ENCODE data around the gene NYAP1.
"Not testable (repeated sequence)": the region's sequence is repeated elsewhere in the genome, so short reads cannot be mapped to it uniquely, and the experiment has no call there.

The NYAP1 gene

DNA sequence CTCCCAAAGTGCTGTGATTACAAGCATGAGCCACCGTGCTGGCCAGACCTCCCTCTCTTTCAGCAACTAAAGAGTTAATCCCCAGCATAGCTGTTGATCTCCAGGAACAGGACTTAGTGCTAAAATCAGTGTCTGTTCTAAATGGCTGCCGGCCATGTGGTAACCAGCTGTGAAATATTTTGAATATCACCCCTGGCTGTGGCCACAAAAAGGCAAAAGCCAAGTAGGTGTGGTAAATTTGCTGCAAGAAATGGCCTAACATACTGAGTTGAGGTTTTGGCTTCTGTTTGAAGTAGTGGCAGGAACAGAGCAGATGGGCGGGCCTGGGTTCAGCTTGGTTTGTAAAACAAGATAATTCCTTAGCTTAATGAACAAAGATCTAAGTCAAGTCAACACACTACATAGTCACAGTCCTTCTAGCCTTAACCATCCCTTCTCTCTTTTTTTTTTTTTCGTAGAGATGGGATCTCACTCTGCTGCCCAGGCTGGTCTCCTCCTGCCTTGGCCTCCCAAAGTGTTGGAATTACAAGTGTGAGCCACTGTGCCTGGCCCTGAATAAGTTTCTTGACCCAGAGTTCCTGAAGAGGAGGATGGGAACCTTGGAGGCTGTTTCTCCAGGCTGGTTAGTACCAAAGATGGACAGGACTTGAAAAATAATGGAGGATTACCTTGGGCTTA lies 32.5 kb downstream of the NYAP1 start:
- DNase-seq = peak; percentile 30

DNA sequence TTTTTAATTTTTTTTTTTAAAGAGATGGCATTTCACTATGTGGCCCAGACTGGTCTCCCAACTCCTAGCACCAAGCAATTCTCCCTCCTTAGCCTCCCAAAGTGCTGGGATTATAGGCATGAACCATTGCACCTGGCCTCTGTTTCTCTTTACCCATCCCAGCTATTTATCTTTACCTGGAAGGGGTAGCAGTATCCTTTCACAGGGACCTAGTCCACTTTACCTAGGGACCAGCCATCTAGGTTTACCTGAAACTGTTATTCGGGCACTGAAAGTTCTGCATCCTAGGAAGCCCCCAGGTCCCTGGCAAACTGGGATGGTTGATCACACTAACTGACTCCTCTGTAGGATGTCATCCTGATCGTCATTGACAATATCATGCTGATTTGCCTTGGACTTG lies 33.6 kb downstream of the NYAP1 start:
- no peak for DNase-seq

DNA sequence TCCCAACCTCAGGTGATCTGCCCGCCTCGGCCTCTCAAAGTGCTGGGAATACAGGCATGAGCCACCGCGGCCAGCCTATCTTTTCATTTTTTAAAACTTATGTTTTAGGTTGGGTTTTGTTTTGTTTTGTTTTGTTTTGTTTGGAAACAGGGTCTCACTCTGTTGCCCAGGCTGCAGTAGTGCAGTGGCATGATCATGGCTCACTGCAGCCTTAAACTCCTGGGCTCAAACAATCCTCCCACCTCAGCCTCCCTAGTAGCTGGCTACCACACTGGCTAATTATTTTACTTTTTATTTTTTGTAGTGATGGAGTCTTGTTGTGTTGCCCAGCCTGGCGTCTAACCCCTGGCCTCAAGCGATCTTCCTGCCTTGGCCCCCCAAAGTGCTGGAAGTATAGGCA lies 35.9 kb downstream of the NYAP1 start:
- DNase-seq = no peak

DNA sequence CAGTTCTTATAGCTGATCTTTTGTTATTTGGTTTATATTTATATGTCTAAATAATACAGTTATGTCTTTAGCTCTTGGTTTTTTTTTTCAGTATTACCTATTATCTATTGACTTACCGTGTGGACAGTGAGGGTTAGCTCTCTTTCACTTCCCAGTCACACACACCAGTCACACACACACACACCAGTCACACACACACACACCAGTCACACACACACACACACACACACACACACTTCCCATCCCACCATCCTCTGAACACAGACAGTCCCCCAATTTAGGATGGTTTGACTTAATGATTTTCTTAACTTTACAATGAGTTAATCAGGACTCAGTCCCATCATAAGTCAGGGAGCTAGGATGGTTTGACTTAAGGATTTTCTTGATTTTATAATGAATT lies 36.4 kb downstream of the NYAP1 start:
- no peak for DNase-seq

DNA sequence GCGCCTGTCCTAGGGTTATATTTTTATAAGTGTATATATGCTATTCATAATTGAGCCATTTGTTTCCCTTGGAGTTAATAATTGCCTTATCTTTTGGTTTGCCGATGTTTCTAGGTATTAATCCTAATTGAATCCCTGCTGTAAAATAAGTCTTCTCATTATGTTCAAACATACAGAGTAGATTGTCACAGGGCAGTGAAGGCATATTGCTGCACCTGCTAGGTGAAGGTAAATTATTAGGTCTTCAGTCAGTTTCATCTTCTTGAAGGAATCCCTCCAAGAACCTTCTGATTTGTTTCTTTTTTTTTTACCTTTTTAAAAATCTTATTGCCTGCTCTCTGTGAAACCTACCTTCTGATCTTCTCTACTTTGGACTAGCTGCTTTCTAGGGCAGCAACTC lies 37.3 kb downstream of the NYAP1 start:
- DNase-seq = no peak

DNA sequence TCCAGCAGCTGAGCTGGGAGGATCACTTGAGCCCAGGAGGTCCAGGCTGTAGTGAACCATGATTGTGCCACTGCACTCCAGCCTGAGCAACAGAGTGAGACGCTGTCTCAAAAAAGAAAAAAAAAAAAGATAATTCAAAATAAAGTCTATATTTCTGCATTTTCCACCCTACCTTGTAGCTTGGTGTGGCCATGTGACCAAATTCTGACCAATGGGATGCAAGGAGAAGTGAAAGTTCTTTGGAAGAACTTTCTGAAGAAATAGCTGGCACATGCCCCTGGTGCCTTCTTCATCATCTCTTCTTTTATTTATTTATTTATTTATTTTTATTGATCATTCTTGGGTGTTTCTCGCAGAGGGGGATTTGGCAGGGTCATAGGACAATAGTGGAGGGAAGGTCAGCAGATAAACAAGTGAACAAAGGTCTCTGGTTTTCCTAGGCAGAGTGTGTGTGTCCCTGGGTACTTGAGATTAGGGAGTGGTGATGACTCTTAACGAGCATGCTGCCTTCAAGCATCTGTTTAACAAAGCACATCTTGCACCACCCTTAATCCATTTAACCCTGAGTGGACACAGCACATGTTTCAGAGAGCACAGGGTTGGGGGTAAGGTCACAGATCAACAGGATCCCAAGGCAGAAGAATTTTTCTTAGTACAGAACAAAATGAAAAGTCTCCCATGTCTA lies 38.3 kb downstream of the NYAP1 start:
- not testable (repeated sequence) for DNase-seq

DNA sequence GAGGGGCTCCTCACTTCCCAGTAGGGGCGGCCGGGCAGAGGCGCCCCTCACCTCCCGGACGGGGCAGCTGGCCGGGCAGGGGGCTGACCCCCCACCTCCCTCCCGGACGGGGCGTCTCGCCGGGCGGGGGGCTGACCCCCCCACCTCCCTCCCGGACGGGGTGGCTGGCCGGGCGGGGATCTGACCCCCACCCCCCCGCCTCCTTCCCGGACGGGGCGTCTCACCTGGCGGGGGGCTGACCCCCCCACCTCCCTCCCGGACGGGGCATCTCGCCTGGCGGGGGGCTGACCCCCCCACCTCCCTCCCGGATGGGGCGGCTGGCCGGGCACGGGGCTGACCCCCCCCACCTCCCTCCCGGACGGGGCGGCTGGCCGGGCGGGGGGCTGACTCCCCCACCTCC lies 39.5 kb downstream of the NYAP1 start:
- not testable (repeated sequence) for DNase-seq

DNA sequence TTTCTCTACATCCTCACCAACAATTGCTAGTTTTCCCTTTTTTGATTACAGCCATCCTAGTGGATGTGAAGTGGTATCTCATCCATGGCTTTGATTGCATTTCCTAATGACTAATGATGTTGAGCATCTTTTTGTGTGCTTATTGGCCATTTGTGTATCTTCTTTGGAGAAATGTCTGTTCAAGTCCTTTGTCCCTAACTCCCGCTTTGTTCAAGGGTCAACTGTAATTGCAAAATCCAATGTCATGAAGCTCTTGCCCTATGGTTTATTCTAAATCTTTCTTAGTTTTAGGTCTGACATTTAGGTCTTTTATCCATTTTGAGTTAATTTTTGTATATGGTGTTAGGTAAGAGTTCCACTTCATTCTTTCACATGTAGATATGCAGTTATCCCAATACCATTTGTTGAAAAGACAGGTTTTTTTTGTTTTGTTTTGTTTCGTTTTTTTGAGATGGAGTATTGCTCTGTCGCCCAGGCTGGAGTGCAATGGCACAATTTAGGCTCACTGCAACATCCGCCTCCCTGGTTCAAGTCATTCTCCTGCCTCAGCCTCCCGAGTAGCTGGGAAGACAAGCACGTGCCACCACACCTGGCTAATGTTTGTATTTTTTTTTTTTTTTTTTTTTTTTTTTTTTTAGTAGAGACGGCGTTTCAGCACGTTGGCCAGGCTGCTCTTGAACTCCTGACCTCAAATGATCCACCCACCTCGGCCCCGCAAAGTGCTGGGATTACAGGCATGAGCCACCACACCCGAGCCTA lies 44.6 kb downstream of the NYAP1 start:
- DNase-seq = not testable (repeated sequence)

DNA sequence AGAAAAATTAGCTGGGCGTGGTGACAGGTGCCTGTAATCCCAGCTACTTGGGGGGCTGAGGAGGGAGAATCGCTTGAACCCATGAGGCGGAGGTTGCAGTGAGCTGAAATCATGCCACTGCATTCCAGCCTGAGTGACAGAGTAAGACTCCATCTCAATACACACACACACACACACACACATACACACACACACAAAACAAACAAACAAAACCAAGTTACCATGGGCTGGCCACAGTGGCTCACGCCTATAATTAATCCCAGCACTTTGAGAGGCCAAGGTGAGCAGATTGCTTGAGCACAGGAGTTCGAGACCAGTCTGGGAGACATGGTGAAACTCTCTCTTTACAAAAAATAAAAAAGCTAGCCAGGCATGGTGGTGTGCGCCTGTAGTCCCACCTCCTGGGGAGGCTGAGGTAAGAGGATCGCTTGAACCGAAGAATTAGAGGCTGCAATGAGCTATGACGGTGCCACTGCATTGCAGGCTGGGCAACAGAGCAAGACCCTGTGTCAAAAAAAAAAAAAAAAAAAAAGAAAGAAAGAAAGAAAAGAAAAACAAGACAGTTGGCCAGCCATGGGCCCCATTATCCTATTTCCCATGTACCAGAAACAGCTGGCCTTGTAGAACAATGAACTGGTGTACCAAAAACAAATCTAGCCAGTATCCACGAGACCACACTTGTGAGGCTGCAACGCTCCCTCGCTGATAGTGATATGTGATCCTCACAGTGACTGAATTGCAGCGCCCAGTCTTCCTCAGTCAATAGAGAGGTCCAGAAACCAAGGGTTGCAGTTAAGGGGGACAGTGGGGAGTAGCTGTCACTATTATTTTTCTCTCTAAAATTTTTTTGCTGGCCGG lies 48.7 kb downstream of the NYAP1 start:
- no peak for DNase-seq

DNA sequence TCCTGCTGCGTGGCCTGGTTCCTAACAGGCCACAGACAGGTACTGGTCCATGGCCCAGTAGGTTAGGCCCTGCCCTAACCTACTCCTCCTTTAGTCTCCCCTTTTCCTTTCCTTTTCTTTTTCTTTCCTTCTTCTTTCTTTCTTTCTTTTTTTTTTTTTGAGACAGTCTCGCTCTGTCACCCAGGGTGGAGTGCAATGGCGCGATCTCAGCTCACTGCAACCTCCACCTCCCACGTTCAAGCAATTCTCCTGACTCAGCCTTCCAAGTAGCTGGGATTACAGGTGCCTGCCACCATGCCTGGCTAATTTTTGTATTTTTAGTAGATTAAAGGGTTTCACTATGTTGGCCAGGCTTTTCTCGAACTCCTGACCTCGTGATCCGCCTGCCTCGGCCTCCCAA lies 52.3 kb downstream of the NYAP1 start:
- not testable (repeated sequence) for DNase-seq

DNA sequence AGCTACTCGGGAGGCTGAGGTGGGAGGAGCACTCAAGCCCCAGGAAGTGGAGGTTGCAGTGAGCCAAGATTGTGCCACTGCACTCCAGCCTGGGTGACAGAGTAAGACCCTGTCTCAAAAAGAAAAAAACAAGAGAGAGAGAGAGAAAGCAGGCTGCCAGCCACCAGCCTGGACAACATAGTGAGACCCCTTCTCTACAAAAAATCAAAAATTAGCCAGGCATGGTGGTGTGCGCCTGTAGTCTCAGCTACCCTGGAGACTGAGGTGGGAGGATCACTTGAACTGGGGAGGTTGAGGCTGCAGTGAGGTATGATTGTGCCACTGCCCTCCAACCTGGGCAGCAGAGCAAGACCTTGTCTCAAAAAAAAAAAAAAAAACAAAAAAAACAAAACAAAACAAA lies 53.0 kb downstream of the NYAP1 start:
- not testable (repeated sequence) for DNase-seq

DNA sequence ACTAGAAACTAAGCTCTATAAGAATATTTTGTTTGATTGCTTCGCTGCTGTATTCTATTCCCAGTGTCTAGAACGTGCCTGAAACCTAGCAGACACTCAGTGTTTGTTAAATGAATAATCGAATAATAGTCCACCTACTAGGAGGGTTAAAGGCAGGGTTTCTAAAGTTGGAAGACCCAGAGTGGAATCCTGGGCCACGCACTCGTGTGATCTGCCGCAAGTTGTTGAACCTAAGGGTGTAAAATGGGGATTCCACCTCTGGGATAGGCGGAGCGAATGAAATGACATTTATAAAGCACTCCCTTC lies 54.6 kb downstream of the NYAP1 start:
- no peak for DNase-seq

DNA sequence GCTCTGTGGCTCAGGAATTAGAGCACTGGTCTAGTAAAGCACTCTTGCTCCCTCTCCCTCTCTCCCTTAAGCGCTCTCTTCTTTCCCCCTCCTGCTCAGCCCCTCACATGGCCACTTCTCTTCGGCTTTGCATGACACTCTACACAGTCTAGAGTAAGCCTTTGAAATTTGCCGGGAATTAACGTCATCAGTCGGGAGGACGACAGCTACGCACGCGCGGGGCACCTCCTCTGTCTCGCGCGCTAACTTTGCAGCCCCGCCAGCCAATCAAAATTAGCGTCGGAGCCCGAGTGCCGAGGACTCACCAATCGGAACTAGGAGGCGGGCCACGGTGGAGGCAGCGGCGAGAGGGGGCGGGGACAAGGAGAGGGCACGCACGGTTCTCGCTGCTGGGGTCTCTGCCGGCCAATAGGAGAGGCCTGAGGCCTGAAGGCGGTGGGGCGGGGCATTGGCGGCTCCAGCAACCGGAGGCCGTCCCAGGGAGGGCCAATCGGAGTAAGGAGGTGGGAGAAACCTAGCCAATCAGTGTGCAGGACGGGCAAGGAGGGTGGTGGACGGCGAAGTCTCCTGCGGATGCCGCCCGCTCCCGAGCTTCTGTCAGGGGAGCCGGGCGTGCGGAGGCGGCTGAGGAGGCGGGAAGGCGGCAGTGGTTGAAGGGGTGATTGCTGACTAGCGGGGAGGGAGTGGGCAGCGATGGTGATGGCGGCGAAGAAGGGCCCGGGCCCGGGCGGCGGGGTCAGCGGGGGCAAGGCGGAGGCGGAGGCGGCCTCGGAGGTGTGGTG lies 55.1 kb downstream of the NYAP1 start, which contains the start of gene AGFG2:
Gene AGFG2, plus strand, starts transcription at position 550 of the 782 bp plus-strand sequence. Its CDS starts 144 bp downstream, at position 694.
- DNase-seq = peak; percentile 99

DNA sequence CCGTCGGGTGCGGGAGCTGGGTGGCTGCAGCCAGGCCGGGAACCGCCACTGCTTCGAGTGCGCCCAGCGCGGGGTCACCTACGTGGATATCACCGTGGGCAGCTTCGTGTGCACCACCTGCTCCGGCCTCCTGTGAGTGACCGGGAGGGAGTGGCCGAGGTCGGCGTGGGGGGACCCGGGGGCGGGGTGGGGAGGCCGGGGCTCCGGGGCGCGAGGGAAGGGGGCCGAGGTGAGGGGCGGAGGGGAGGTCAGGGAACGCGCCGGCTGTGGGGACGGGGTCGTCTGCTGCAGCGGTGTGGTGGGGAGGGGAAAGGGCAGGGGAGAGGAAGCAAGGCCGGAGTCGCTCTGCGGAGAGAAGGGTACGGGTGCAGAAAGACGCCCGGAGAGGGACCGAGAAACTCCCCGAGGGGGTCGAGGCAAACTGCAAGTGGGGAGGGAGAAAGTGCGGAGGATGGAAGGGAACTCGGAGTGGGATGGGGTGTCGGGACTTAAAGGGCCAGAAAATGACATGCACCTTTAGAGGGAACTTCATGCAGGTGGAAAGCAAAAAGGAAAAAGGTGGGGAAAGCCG lies 55.8 kb downstream of the NYAP1 start:
- DNase-seq = no peak

DNA sequence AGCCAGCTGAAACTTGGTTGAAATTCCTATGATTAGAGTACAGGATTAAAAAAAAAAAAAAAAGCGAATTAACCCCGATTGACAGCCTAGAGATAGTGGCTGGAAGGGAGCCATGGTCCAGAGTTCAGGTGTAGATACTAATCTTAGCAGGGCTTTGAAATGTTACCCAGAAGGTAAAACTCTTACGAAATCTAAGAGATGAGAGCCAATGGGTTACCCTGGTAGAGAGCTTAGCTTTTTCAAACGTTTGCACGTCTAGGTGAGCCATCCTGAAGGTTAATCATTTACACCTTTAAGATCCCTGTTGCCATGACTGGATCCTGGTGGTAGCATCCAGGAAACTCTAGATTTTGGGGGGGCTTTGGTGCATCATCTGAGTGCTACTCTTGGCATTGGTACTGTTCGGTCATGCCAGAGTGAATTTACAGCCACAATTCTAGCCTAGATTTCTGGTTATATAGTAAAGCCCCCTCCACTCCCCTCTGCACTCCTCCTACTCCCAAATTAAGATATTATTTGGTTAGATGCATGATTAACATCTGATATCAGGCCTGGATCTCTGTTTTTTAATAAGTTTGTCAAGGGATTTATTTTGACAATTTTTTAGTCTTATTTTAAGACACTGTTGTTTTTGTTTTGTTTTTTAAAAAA lies 56.5 kb downstream of the NYAP1 start:
- DNase-seq = no peak

DNA sequence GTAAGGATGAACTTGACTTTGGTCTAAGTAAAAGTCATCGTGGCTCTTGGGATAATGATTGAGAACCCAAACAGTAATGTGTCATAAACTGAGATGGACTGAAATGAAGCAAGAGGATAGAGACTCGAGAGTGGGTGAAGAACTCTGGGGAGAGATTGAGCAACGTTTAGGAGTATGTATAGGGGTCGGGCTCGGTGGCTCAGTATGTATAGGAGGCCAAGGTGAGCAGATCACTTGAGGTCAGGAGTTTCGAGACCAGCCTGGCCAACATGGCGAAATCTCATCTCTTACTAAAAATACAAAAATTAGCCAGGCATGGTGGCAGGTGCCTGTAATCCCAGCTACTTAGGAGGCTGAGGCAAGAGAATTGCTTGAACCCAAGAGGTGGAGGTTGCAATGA lies 57.6 kb downstream of the NYAP1 start:
- DNase-seq = not testable (repeated sequence)

DNA sequence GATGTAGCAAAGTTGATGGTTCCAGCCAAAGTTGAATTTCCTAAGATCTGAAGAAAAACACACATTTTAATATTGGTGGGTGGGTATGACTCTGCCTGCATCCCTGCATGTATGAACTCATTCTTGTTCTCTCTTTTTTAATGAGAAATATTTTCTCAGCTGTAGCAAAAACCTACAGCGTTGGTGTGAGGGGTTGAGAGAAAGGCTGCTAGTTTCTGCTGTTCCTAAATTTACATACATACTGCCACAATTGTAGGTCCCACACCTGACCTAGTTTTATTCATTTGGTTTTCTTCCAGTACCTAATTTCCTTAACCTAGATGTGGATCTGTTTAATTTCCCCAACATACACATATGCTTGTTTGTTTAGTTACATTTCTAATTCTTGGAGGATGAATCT lies 59.9 kb downstream of the NYAP1 start:
- DNase-seq = no peak

DNA sequence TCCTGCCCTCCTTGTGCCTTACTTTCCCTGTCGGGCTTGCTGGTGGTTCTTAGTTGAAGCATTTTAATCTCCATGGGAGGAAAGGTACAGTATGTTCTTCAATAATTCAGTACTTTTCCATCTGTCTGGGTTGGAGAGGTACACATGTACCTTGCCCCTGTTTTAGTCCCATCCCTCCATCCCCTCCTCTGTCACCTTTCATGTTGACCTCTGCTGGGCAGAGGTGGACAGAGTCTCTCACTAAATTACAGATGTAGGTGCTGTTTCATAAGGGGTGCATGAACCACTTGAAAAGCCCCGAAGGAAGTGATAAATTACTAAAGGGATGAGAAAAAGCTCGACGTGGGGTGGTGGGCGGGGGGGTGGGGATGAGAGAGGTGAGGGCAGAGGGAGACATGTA lies 60.7 kb downstream of the NYAP1 start:
- DNase-seq = no peak
